Sigmoid colon (tissue), 4 donors: ENCODE data around the gene STAT2.
"Not testable (repeated sequence)": the region's sequence is repeated elsewhere in the genome, so short reads cannot be mapped to it uniquely, and the experiment has no call there.

Source experiments
- CTCF ChIP-seq, 4 experiments: fragments of 450-650 bp in 3 of 4; fragments of 200-600 bp in 1 of 4; IDR thresholded peaks; one replicate each; pipeline ENCODE4 v1.5.1; 2016 to 2019; ENCODE audit warnings: antibody characterized with exemption in 4 of 4, mild to moderate bottlenecking in 3 of 4, moderate library complexity in 2 of 4
- EP300 ChIP-seq, 4 donors: sonication (generic); formaldehyde crosslinking; IDR thresholded peaks; one replicate each; pipeline ENCODE4 v1.6.1; 2017; ENCODE audit warnings: antibody characterized with exemption in 4 of 4
- POLR2A ChIP-seq, 2 donors: fragments of 450-650 bp; IDR thresholded peaks; one replicate each; pipeline ENCODE4 v1.6.1; 2016; ENCODE audit warnings: antibody characterized with exemption in 2 of 2, mild to moderate bottlenecking in 2 of 2, moderate library complexity in 2 of 2
- POLR2AphosphoS5 ChIP-seq, 4 donors: sonication (generic); formaldehyde crosslinking; IDR thresholded peaks; one replicate each; pipeline ENCODE4 v1.6.1; 2017; ENCODE audit warnings: antibody characterized with exemption in 4 of 4

- not testable (repeated sequence) for TF ChIP-seq CTCF, POLR2AphosphoS5, POLR2A, EP300 (IDR thresholded peaks at IDR 0.05)
Observed at GRCh38 chr12:56401612-56402011, 41.7 kb upstream of the STAT2 start.
